Liver (tissue), 9 donors: ENCODE measurements around the gene SYNPO2. TPM values are rescaled to one million over a fixed set of nuclear protein-coding genes. Genes with fewer than 3 reads are reported as not detected.

ENCODE experiments used
- DNase-seq: peaks from one replicate; pipeline ENCODE4 v3.0.0-alpha.2; 2017; ENCODE audit warnings: low spot score
- H3K27ac ChIP-seq, 2 donors: one replicate each; pipeline ENCODE4 v1.7.0; 2013; ENCODE audit warnings: inconsistent platforms in 2 of 2, low read length in 2 of 2, control low read depth in 1 of 2, low read depth in 1 of 2, mild to moderate bottlenecking in 1 of 2
- H3K27me3 ChIP-seq, 4 donors: one replicate each; pipeline versions ENCODE4 v1.6.1 to v1.7.0; 2013; ENCODE audit warnings: low read length in 3 of 4, inconsistent platforms in 1 of 4, mild to moderate bottlenecking in 1 of 4, moderate library complexity in 1 of 4; ENCODE audit not compliant: control insufficient read depth in 4 of 4, insufficient read depth in 4 of 4
- H3K36me3 ChIP-seq, 4 donors: one replicate each; pipeline versions ENCODE4 v1.6.1 to v1.7.0; 2013; ENCODE audit warnings: low read length in 3 of 4, mild to moderate bottlenecking in 3 of 4, low read depth in 1 of 4, moderate library complexity in 1 of 4; ENCODE audit not compliant: control insufficient read depth in 4 of 4, insufficient read depth in 3 of 4
- H3K4me1 ChIP-seq, 4 donors: one replicate each; pipeline versions ENCODE4 v1.6.1 to v1.7.0; 2013; ENCODE audit warnings: low read length in 3 of 4, mild to moderate bottlenecking in 3 of 4, moderate library complexity in 1 of 4; ENCODE audit not compliant: control insufficient read depth in 4 of 4, insufficient read depth in 4 of 4
- H3K4me3 ChIP-seq, 3 donors: one replicate each; pipeline versions ENCODE4 v1.6.1 to v1.7.0; 2013; ENCODE audit warnings: low read length in 3 of 3, control low read depth in 1 of 3, low read depth in 1 of 3, mild to moderate bottlenecking in 1 of 3
- H3K9ac ChIP-seq, 2 donors: one replicate each; pipeline ENCODE4 v1.7.0; 2013; ENCODE audit warnings: low read length in 2 of 2, mild to moderate bottlenecking in 2 of 2, moderate library complexity in 2 of 2, control low read depth in 1 of 2, low read depth in 1 of 2
- H3K9me3 ChIP-seq, 4 donors: one replicate each; pipeline versions ENCODE4 v1.6.1 to v1.7.0; 2013; ENCODE audit warnings: low read length in 3 of 4; ENCODE audit not compliant: control insufficient read depth in 4 of 4
- ATF3 ChIP-seq: IDR thresholded peaks from 2 replicates; pipeline ENCODE4 v1.6.1; 2016; ENCODE audit warnings: antibody characterized with exemption
- CTCF ChIP-seq: fragments of 150-350 bp; IDR thresholded peaks from 2 replicates; pipeline ENCODE4 v1.5.1; 2017; ENCODE audit warnings: improper control_type of control experiment, low read depth, low read length; ENCODE audit not compliant: missing input control
- EGR1 ChIP-seq, 2 donors: IDR thresholded peaks; 2 replicates each; pipeline ENCODE4 v1.6.1; 2016 to 2018; ENCODE audit warnings: antibody characterized with exemption in 2 of 2, low read depth in 2 of 2
- FOXA1 ChIP-seq: IDR thresholded peaks from 2 replicates; pipeline ENCODE4 v1.6.1; 2016; ENCODE audit warnings: antibody characterized with exemption
- FOXA2 ChIP-seq: IDR thresholded peaks from 2 replicates; pipeline ENCODE4 v1.6.1; 2016; ENCODE audit warnings: antibody characterized with exemption
- GABPA ChIP-seq, 2 donors: IDR thresholded peaks in 1 of 2; conservative IDR thresholded peaks in 1 of 2; 2 replicates each; pipeline ENCODE4 v1.6.1; 2016; ENCODE audit warnings: antibody characterized with exemption in 2 of 2, mild to moderate bottlenecking in 1 of 2, moderate library complexity in 1 of 2
- HNF4A ChIP-seq, 2 donors: conservative IDR thresholded peaks; 2 replicates each; pipeline ENCODE4 v1.6.1; 2016; ENCODE audit warnings: antibody characterized with exemption in 2 of 2, mild to moderate bottlenecking in 2 of 2
- JUND ChIP-seq, 2 donors: IDR thresholded peaks; 2 replicates each; pipeline ENCODE4 v1.6.1; 2016; ENCODE audit warnings: antibody characterized with exemption in 2 of 2
- MAX ChIP-seq: IDR thresholded peaks from 2 replicates; pipeline ENCODE4 v1.6.1; 2016; ENCODE audit warnings: antibody characterized with exemption
- RAD21 ChIP-seq, 2 donors: IDR thresholded peaks; 2 replicates each; pipeline ENCODE4 v1.6.1; 2016; ENCODE audit warnings: antibody characterized with exemption in 2 of 2, mild to moderate bottlenecking in 2 of 2
- REST ChIP-seq: IDR thresholded peaks from 2 replicates; pipeline ENCODE4 v1.6.1; 2016; ENCODE audit warnings: antibody characterized with exemption, mild to moderate bottlenecking
- RXRA ChIP-seq, 2 donors: IDR thresholded peaks; 2 replicates each; pipeline ENCODE4 v1.6.1; 2017 to 2018; ENCODE audit warnings: antibody characterized with exemption in 2 of 2, mild to moderate bottlenecking in 1 of 2
- SP1 ChIP-seq: IDR thresholded peaks from 2 replicates; pipeline ENCODE4 v1.6.1; 2018; ENCODE audit warnings: antibody characterized with exemption, mild to moderate bottlenecking
- TAF1 ChIP-seq: conservative IDR thresholded peaks from 2 replicates; pipeline ENCODE4 v1.6.1; 2016; ENCODE audit warnings: antibody characterized with exemption, mild to moderate bottlenecking
- YY1 ChIP-seq: IDR thresholded peaks from 2 replicates; pipeline ENCODE4 v1.6.1; 2016; ENCODE audit warnings: antibody characterized with exemption, mild to moderate bottlenecking
- ZBTB33 ChIP-seq: IDR thresholded peaks from 2 replicates; pipeline ENCODE4 v1.6.1; 2016; ENCODE audit warnings: antibody characterized with exemption
- WGBS: extraction: QIAGEN DNeasy Blood & Tissue Kit; methylation state at CpG from one replicate; pipeline ENCODE4 v1.1.7; 2013; 5-methylcytosine and 5-hydroxymethylcytosine counted together
- polyA plus RNA-seq, 2 donors: library from polyadenylated mRNA; stranded (reverse) in 1 of 2; unstranded in 1 of 2; fragments of 200-250 nt in 1 of 2; fragments of >200 nt in 1 of 2; fragmentation: Nextera tagmentation in 1 of 2; extraction: Ambion mirVana in 1 of 2; gene quantifications; one replicate each; pipeline versions ENCODE4 v1.2.1 to v1.2.3, GENCODE V29; 2013 to 2015
- total RNA-seq, 2 donors: library from RNA; depleted of rRNA; stranded (reverse); fragments of >200 nt; gene quantifications; one replicate each; pipeline ENCODE4 v1.2.3, GENCODE V29; 2014
- donor health status: healthy.
- donor health status: healthy.
- donor health status: healthy.
- donor health status: healthy.
- donor health status: healthy.

Gene SYNPO2
- total and polyA plus RNA-seq, 4 donors: 2.4 to 10.9 (median 3.4) TPM

- TF ChIP-seq HNF4A (conservative IDR thresholded peaks at IDR 0.05) (no peak), REST (no peak), TAF1 (no peak)
These were observed 50.6 kb downstream of the SYNPO2 start (continued) for GRCh38 chr4:118939169-118939783.

GRCh38 chr4:118941149-118941548, 52.5 kb downstream of the SYNPO2 start:
- peak in 1 of 2 donors; percentile 50 for TF ChIP-seq EGR1 (IDR thresholded peaks at IDR 0.05; ENCODE audit: low read depth in 2 of 2)
- peak; percentile 56 for TF ChIP-seq FOXA2
- TF ChIP-seq HNF4A (conservative IDR thresholded peaks at IDR 0.05): peak in 1 of 2 donors; percentile 49
- no peak for TF ChIP-seq CTCF
- peak; percentile 29 for TF ChIP-seq ZBTB33
- no peak for TF ChIP-seq GABPA (IDR thresholded peaks at IDR 0.05 in 1 of 2, conservative IDR thresholded peaks at IDR 0.05 in 1 of 2)
- TF ChIP-seq JUND (IDR thresholded peaks at IDR 0.05): peak; percentile 16 to 19
- TF ChIP-seq RAD21 (IDR thresholded peaks at IDR 0.05): no peak
- TF ChIP-seq REST: no peak
- TF ChIP-seq ATF3: no peak
- peak; percentile 30 to 55 for TF ChIP-seq RXRA (IDR thresholded peaks at IDR 0.05)
- TF ChIP-seq YY1: peak; percentile 40
- TF ChIP-seq MAX: peak; percentile 77
- peak; percentile 7 for TF ChIP-seq FOXA1
- no peak for TF ChIP-seq TAF1
- no peak for TF ChIP-seq SP1
- WGBS: 12% methylated on average over 1 of the region's 1 CpG
- Histone ChIP-seq H3K4me3 (no peak overlapping the region), H3K36me3 (no peaks in the 10 kb centered on the region), H3K9me3 (no peaks in the 10 kb centered on the region), H3K4me1 (peaks cover 2 to 10% (median 6%) of the 10 kb centered on the region in 4 donors), H3K9ac (no peak overlapping the region), H3K27ac (peak overlapping the region in 1 of 2 donors; percentile 46), H3K27me3 (no peaks in the 10 kb centered on the region)
- peak; percentile 37 for DNase-seq
